Neural cell (in vitro differentiated cells): ENCODE results near the gene L3MBTL1. TPM values are rescaled to one million over a fixed set of nuclear protein-coding genes. Genes with fewer than 3 reads are reported as not detected.

ENCODE experiments used
- H2AFZ ChIP-seq: fragments of 200-600, 300-800 bp; sonication (generic), shearing (Covaris generic); 2 replicates; pipeline ENCODE4 v1.6.0; 2014; ENCODE audit warnings: low read depth, mild to moderate bottlenecking, antibody characterized with exemption, low read length, moderate library complexity
- H3F3A ChIP-seq: fragments of 200-600 bp; shearing (Covaris generic); 2 replicates; pipeline ENCODE4 v1.6.1; 2016; ENCODE audit warnings: mild to moderate bottlenecking, moderate library complexity, mixed read lengths, antibody characterized with exemption, low read length; ENCODE audit not compliant: insufficient read depth, poor library complexity, severe bottlenecking
- H3K27ac ChIP-seq: fragments of 200-600, 300-800 bp; sonication (generic), shearing (Covaris generic); 2 replicates; pipeline ENCODE4 v1.5.1; 2014; ENCODE audit warnings: mild to moderate bottlenecking, low read length, moderate library complexity
- H3K27me3 ChIP-seq: fragments of 300-800, 200-600 bp; sonication (generic), shearing (Covaris generic); 2 replicates; pipeline ENCODE4 v1.6.0; 2014; ENCODE audit warnings: mild to moderate bottlenecking, low read depth, low read length, moderate library complexity; ENCODE audit not compliant: insufficient read depth
- H3K36me3 ChIP-seq: fragments of 300-800, 200-600 bp; sonication (generic), shearing (Covaris generic); 2 replicates; pipeline ENCODE4 v1.5.1; 2014; ENCODE audit warnings: mild to moderate bottlenecking, antibody characterized with exemption, low read length, moderate library complexity; ENCODE audit not compliant: insufficient read depth
- H3K4me2 ChIP-seq: fragments of 300-800, 200-600 bp; sonication (generic), shearing (Covaris generic); 2 replicates; pipeline ENCODE4 v1.6.0; 2014; ENCODE audit warnings: mild to moderate bottlenecking, low read length
- H3K4me3 ChIP-seq: fragments of 300-800, 200-600 bp; sonication (generic), shearing (Covaris generic); 2 replicates; pipeline ENCODE4 v1.5.1; 2014; ENCODE audit warnings: mild to moderate bottlenecking, low read length, moderate library complexity
- H3K79me2 ChIP-seq: fragments of 200-600 bp; shearing (Covaris generic); replicated peaks from 2 replicates; pipeline ENCODE4 v1.6.0; 2014; ENCODE audit warnings: mild to moderate bottlenecking, low read length, moderate library complexity; ENCODE audit not compliant: insufficient read depth
- H3K9ac ChIP-seq: fragments of 300-800, 200-600 bp; sonication (generic), shearing (Covaris generic); 2 replicates; pipeline ENCODE4 v1.6.1; 2016; ENCODE audit warnings: mild to moderate bottlenecking, low read length, mixed read lengths
- H3K9me2 ChIP-seq: fragments of 200-600 bp; shearing (Covaris generic); 2 replicates; pipeline ENCODE4 v1.6.1; 2016; ENCODE audit warnings: mild to moderate bottlenecking, low read length, mixed read lengths; ENCODE audit not compliant: insufficient read depth
- H3K9me3 ChIP-seq: fragments of 200-600, 300-800 bp; sonication (generic), shearing (Covaris generic); 2 replicates; pipeline ENCODE4 v1.6.1; 2016; ENCODE audit warnings: mild to moderate bottlenecking, mixed run types, low read length, moderate library complexity, mixed read lengths
- H4K20me1 ChIP-seq: fragments of 200-600 bp; shearing (Covaris generic); 2 replicates; pipeline ENCODE4 v1.6.1; 2016; ENCODE audit warnings: mild to moderate bottlenecking, mixed run types; ENCODE audit not compliant: insufficient read depth
- CTCF ChIP-seq: fragments of 450-650 bp; IDR thresholded peaks from 2 replicates; pipeline ENCODE4 v1.5.1; 2014; ENCODE audit warnings: antibody characterized with exemption, mild to moderate bottlenecking, moderate library complexity; ENCODE audit not compliant: poor library complexity, severe bottlenecking
- EP300 ChIP-seq: fragments of 450-650 bp; conservative IDR thresholded peaks from 2 replicates; pipeline ENCODE4 v1.6.1; 2014; ENCODE audit warnings: antibody characterized with exemption, mild to moderate bottlenecking, moderate library complexity; ENCODE audit not compliant: poor library complexity, severe bottlenecking
- EZH2 ChIP-seq: fragments of 200-600, 300-800 bp; shearing (Covaris generic), sonication (generic); IDR thresholded peaks from 2 replicates; pipeline ENCODE4 v1.6.1; 2014; ENCODE audit warnings: antibody characterized with exemption, low read length, borderline replicate concordance, mild to moderate bottlenecking; ENCODE audit not compliant: insufficient read depth, poor library complexity, severe bottlenecking
- MXI1 ChIP-seq: fragments of 450-650 bp; conservative IDR thresholded peaks from 2 replicates; pipeline ENCODE4 v1.6.1; 2014; ENCODE audit warnings: antibody characterized with exemption, mild to moderate bottlenecking; ENCODE audit not compliant: poor library complexity, severe bottlenecking
- POLR2AphosphoS5 ChIP-seq: IDR thresholded peaks from 2 replicates; pipeline ENCODE4 v1.6.1; 2012
- RAD21 ChIP-seq: fragments of 450-650 bp; conservative IDR thresholded peaks from 2 replicates; pipeline ENCODE4 v1.6.1; 2014; ENCODE audit warnings: antibody characterized with exemption, mild to moderate bottlenecking, moderate library complexity
- REST ChIP-seq: IDR thresholded peaks from 2 replicates; pipeline ENCODE4 v1.6.1; 2012; ENCODE audit warnings: borderline replicate concordance
- SMC3 ChIP-seq: fragments of 450-650 bp; conservative IDR thresholded peaks from 2 replicates; pipeline ENCODE4 v1.6.1; 2014; ENCODE audit warnings: antibody characterized with exemption, mild to moderate bottlenecking, moderate library complexity; ENCODE audit not compliant: poor library complexity
- TAF1 ChIP-seq: IDR thresholded peaks from 2 replicates; pipeline ENCODE4 v1.6.1; 2012; ENCODE audit warnings: low read depth
- polyA plus RNA-seq: library from polyadenylated mRNA; depleted of rRNA; stranded (reverse); fragments of >200 nt; gene quantifications from 2 replicates; pipeline ENCODE4 v1.2.3, GENCODE V29; 2014

Gene L3MBTL1
- polyA plus RNA-seq, 1 donor from 2014 or later, result 22.0 TPM

GRCh38 chr20:43559147-43559987 is 51.9 kb downstream of the L3MBTL1 start:
- no peaks in the 10 kb centered on the region for H3K79me2 ChIP-seq
- H3K4me2 ChIP-seq, result no peak overlapping the region
- H3F3A ChIP-seq, result no peaks in the 10 kb centered on the region
- no peak for TF ChIP-seq MXI1
- no peak for TF ChIP-seq REST
- no peak for TF ChIP-seq SMC3
- no peak for TF ChIP-seq EP300
- no peak for TF ChIP-seq EZH2
- TF ChIP-seq POLR2AphosphoS5, result no peak
- TF ChIP-seq TAF1, result no peak
- TF ChIP-seq CTCF, result no peak
- TF ChIP-seq RAD21, result no peak
- H3K27ac ChIP-seq, result no peak overlapping the region
- H3K4me3 ChIP-seq, result no peak overlapping the region
- H3K9me2 ChIP-seq, result no peaks in the 10 kb centered on the region
- no peaks in the 10 kb centered on the region for H3K9me3 ChIP-seq
- no peak overlapping the region for H3K9ac ChIP-seq
- no peaks in the 10 kb centered on the region for H4K20me1 ChIP-seq
- no peaks in the 10 kb centered on the region for H3K36me3 ChIP-seq
- no peaks in the 10 kb centered on the region for H3K27me3 ChIP-seq
- no peak overlapping the region for H2AFZ ChIP-seq

- TF ChIP-seq REST, result no peak
- no peak for TF ChIP-seq SMC3
- TF ChIP-seq EZH2, result no peak
- TF ChIP-seq RAD21, result no peak
- no peak for TF ChIP-seq POLR2AphosphoS5
- TF ChIP-seq CTCF, result no peak
- no peak for TF ChIP-seq TAF1
- no peak for TF ChIP-seq MXI1
- TF ChIP-seq EP300, result no peak
- H3K4me3 ChIP-seq, result no peak overlapping the region
- H3K9me3 ChIP-seq, result no peaks in the 10 kb centered on the region
Measured at GRCh38 chr20:43560974-43561373, 53.5 kb downstream of the L3MBTL1 start.

More at GRCh38 chr20:43560974-43561373, 53.5 kb downstream of the L3MBTL1 start:
- no peaks in the 10 kb centered on the region for H3K36me3 ChIP-seq
- H3K27ac ChIP-seq, result no peak overlapping the region
- H3K4me2 ChIP-seq, result no peak overlapping the region
- no peaks in the 10 kb centered on the region for H4K20me1 ChIP-seq
- no peak overlapping the region for H2AFZ ChIP-seq
- no peaks in the 10 kb centered on the region for H3K9me2 ChIP-seq
- no peak overlapping the region for H3K9ac ChIP-seq
- H3F3A ChIP-seq, result no peaks in the 10 kb centered on the region
- no peaks in the 10 kb centered on the region for H3K27me3 ChIP-seq
- no peaks in the 10 kb centered on the region for H3K79me2 ChIP-seq
